Right ventricle myocardium inferior (tissue), 1 donor: Measurements from ENCODE around the gene MAGEF1. TPM values are rescaled to one million over a fixed set of nuclear protein-coding genes. Genes with fewer than 3 reads are reported as not detected.

Source experiments
- ATAC-seq: fragments of 200-7000 bp; cut with Tn5 transposase; one replicate; pipeline ENCODE4 v1.9.1; 2020; ENCODE audit warnings: mild to moderate bottlenecking, moderate library complexity
- DNase-seq: peaks from one replicate; pipeline ENCODE4 v3.0.0; 2021; ENCODE audit errors: missing footprints
- intact Hi-C: fragments of 100-400 bp; cut with DNase I; formaldehyde crosslinking; loops from one replicate; pipeline ENCODE4 v1.11.0; 2022
- total RNA-seq: library from RNA; stranded (reverse); fragmentation: NEBNext Ultra II Directional; extraction: Animal tissue kit (Norgen Biotek cat#: 25700); gene quantifications from one replicate; pipeline ENCODE4 v1.2.1, GENCODE V29; 2021
- donor health status: DM: no; HTN: yes; CAD: no; lungs with severe emphysema.

Gene MAGEF1
- total RNA-seq, 1 donor from 2014 or later, result 31.3 TPM

DNA sequence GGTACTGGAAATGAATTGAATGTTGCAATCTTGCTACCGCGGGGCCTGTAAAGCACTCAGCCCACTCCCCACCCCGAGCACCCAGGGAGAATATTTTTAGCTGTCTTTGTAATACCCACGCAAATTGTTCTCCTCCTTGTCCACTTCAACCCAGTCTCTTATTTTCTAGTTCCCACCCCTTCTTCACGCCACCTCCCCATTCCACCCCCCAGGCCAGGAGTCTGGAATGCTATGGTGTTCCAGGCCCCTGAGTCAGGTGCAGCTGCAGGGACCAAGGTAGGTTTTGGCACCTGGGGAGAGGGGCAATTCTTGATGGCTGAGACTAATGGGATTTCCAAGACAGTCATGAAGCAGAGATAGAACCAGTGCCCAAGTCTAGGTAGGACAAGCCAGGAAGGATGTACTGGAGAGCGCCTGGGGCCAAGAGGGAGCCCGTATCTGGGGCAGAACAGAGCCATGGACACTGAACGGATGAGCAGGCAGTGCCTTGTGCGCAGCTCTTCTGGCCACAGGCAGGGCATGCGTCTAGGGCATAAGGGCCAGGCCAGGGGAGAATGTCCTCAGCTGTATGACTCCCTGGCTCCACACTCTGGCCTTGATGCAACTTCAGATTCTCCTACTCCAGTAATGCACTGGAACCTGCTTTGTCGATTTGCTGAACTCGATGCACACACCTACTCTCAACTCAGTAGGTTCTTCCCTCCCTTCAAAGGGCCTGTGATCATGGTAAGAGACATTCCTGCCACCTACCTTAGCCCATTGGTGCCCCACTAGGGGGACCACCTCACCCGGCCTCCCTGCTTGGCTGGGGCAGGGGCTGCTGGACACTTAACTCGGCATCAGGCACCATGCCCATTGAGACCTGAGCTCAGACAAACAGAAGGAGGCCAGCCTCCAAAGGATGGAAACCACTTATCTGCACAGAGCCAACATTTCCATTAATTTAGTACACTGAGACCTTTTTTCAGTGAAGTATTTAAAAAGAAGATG lies 34.6 kb upstream of the MAGEF1 start:
- DNase-seq (no peak), ATAC-seq (no peak)
- intact Hi-C loops, result no loop called here

DNA sequence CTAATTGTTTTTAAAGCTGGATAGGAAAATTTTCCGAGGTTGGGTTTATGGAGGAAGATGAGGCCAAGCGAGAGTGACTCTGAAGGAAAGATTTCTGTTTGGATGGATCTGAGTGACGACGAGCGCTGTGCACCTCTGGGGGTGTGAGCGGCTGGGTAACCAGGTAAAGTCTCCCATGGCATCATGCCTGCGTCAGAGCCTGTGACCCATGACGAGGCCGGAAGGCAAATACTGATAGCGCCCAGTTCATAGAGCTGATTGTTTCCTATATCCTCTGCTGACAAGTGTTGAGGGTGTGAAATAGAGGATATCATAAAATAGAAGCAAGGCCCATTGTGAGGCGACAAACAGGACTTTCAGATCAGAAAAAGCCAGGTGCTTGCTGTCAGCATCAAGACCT lies 33.7 kb upstream of the MAGEF1 start:
- no peak for DNase-seq
- ATAC-seq, result no peak
- intact Hi-C loops, result no loop called here

DNA sequence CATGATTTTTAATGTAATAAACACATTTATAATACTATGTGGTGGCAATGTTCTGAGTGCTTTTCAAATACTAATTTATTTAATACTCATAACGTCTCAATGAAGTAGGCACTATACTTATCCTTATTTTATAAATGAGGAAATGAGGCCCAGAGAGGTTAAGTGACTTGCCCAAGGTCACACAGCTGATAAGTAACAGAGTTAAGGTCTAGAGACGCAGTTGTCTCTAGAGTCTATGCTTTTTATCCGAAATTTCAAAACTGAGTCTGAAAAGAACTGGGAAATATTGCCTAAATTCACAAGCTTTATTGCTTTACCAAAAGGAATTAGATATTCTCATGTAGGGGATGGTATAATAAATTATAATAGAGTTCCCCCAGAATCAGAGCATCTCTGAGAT lies 31.4 kb upstream of the MAGEF1 start:
- DNase-seq (no peak), ATAC-seq (no peak)
- intact Hi-C loops, result no loop called here

DNA sequence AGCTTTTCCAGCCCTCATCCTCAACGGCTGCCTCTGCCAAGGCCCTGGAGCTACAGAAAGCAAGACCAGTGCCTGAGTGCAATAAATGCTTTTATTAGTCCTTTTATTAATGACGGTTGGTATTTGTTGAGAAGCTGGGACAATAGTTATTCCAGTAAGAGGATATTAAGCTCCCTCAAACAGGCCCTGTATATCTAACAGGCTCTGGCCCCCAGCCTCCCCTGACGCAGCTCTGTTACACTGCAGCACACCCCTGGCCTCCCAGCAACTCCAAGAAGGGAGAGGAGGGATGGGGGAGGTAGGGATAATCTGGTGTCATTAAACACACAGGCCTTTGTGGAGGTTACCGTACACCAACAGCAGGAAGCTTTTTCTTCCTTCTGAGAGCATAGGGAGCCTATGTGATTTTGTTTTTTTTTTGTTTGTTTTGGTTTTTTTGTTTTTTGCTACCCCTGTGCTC lies 30.8 kb upstream of the MAGEF1 start:
- intact Hi-C loops, result no loop called here
- DNase-seq (no peak), ATAC-seq (no peak)

DNA sequence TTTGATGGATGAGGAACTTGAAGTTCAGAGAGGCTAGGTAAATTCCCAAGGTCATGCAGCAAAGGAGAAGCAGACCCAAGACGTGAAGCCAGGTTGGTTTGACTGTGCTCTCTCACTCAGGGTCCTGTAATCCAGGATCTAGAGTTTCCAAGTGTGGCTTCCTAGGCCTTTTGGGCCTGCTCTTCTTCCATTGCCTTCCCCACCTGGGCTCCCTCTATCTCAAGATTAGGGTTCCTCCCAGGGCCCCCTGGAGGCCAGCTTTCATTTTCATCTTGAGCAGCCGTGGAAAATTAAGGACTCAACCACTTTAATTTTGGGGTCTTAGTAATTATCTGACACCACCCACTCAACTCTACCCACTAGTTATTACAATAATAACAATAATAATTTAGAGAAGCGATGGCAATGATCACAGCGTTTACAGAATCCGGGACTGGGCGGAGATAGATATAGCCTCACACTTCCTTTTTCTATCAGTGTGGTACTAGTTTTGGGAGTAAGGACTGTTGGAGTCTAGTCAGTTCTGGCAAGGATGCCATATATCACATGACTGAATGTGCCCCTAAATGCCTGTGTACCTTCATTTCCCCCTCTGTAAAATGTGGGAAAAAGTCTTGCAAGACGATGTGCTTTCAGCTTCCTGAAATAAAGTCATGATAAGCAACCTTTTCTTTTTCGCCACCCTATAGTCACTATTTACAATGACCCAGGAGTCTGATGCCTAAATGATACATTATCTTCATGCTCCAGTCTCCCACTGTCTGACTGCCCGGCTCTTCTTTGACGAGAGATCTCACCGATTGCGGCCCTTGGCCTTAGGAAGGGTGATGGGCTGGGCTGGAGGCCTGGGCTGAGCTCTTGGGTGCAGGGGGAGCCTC lies 30.2 kb upstream of the MAGEF1 start:
- intact Hi-C loops, result no loop called here
- DNase-seq (no peak), ATAC-seq (no peak)

DNA sequence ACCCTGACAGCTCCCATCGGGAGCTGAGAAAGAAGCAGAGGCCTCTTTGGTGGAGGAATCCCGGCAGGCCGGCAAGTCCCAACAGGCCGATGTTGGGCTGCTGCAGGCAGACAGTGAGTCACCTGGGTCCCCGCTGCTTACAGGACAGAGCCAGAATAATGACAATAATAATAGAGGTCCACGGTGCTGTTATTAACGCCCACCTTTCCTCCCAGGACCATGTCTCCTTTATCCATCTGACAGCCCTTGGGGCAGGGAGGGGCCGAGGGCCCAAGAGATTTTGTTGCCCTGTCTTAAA lies 29.3 kb upstream of the MAGEF1 start:
- intact Hi-C loops, result no loop called here
- no peak for ATAC-seq
- no peak for DNase-seq

DNA sequence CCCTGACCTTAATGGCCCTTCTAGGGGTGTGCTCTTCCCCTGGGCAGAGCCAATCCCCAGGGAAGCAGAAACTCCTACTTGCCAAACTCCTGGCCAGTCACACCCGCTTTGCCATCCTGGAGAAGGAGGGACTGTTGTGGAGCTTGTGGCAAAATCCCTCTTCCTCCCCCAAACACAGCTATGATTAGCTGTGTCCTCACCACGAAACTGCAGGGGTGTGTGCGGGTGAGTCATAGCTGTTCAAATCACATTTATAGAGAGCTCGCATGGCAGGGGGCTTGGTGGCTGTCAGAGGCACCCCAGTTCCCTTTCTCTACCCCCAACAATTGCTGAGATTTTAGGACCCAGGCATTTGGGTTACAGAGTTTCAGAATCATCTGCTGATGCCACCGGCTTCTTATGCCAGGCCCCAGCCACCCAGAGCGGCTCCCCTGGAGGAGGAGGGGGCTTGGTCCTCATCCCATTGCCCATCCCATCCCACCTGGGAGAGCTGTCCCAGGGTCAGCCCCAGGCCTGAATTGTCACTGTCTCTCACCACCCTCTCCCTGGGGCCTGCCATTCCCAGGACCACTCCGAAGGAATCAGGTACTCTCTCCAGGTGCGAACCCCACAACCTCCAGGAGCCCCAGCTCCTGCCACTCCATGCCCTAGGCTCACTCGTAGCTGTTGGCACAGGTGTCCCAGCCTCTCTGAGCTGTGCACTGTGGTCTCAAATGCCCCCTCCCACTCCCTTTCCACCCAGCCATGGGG lies 28.8 kb upstream of the MAGEF1 start:
- ATAC-seq (no peak), DNase-seq (no peak)
- intact Hi-C loops, result no loop called here

DNA sequence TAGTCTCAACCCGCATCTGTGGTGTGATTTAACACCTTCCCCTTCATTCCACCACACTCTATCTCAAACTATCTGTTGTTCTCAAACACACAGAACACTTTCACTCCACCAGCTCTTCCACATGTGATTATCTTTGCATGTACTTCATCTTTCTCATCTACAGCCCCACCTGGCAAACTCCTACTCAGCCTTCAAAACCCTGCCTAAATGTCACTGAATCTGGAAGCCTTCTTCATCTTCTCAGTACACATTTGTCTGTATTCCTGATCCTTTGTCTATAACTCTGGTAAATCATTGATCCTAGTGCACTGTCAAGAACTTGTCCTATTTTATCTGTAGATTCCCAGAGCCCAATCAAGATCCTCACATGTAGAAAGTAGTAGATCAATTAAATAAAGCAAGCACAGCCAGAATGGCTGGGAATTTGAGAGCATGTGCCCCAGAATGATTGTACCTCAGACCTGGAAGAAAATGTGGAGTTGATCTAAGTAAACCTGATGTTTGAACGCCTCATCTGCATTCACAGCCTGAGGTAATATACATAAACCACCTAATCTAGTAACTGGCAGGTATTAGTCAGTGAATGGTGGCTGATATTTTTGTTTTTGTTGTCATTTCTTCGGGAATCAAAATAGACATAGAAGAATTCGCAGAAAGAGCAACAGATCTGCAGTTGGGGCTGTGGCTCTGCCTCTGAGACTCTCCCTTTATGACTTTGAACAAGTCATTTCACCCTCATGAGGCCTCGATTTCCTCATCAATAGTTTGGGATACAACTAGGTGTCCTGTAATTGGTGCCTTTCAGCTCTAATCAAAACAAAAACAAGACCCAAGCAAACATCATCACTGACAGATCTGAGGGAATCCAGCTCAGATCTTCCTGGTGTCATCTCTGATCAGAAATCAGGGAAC lies 28.0 kb upstream of the MAGEF1 start:
- DNase-seq (no peak), ATAC-seq (no peak)
- intact Hi-C loops, result no loop called here

DNA sequence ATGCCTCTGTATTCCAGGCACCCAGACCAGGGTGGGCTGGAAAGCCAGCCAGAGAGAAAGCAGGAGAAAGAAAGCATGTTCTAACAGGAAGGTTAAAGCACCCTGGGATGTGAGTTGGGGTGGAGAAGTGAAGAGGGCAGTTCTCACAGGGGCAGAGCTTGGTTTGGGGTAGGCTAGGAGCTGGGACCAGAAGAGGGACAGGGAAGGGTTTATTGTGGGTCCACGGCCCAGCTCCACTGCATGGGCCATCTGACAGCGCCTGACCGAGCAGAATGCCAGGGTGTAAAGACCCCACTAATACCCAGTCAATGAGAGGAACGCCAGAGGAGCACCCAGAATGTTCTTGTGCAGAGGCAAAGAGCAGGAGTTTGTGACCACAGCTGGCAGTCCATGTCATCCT lies 27.1 kb upstream of the MAGEF1 start:
- no peak for ATAC-seq
- intact Hi-C loops, result no loop called here
- no peak for DNase-seq

DNA sequence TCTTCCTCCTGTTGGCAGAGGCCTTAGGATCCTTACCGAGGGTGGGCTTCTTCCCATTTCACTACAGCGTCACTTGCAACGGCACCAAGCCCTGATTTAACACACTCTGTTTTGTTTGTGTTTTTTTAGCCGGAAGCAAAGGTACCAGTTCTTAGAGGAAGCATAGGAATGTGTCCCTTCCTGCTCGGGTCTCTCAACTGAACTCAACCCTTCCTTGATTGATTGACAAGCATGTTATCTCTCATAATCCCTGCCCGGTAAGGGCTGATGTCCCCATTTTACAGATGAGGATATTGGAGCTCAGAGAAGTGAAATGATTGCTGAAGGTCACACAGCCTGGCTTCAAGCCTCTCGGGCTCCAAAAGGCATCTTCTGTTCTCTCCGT lies 26.6 kb upstream of the MAGEF1 start:
- intact Hi-C loops, result no loop called here
- ATAC-seq, result no peak

DNA sequence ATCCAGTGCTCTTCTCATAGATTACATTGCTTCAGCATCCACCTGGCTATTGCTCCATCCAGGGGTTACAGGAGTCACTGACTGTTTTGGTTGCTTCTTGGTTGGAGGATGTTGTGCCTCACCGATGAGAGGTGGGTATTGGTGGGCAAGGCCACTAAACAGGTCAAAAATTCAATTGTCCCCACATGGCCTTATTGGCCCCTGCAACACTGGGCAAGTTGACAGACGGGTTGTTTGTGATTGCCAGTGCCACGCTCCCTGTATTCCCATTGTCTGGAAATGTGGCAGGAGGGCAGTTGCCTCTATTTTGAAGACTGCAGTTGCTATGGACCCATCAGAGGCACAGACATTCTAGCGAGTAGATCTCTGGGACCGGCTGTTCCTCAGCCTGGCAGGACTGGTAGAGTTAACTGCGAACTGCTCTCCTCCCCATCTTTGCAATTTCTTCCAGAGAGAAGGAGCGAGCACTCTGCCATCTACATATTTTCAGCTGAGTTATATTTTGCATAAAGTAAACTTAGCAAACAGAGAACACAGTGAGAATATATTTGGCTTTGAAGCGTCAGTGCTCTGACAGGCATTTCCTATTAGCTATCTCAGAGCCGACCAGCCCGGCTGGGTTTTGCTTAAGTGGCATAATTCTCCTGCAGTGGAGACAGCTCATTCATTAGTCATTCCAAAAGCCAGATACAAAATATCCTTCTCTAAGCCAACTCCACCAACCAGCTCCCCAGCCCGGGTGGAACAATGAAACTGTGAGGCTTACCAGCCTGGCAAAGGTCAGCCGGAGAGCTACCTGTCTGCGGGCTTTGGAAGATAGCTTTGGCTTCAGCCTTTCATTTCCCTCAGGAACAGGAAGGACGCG lies 26.0 kb upstream of the MAGEF1 start:
- intact Hi-C loops, result no loop called here
- no peak for DNase-seq
- no peak for ATAC-seq

More for the DNA sequence above, 26.6 kb upstream of the MAGEF1 start:
- DNase-seq, result no peak

DNA sequence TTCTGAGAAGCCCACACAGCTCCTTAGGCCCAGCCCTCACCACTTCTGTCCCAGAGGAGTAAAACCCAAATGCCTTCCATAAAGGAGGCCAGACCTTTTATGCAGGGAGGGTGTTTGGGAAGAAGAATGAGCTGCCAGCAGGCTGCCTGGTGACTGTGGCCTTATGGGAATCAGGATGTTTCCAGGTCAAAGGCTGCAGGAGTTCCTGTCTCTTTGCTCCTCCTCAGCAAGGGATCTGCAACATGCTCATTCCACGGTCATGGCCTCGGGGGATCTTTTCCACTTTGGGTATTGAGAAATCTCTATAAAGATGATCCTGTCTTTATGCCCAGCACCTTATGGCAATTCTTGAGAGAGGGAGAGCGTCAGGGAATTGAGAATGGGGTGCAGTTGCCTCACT lies 25.2 kb upstream of the MAGEF1 start:
- no peak for ATAC-seq
- DNase-seq, result no peak
- intact Hi-C loops, result no loop called here

DNA sequence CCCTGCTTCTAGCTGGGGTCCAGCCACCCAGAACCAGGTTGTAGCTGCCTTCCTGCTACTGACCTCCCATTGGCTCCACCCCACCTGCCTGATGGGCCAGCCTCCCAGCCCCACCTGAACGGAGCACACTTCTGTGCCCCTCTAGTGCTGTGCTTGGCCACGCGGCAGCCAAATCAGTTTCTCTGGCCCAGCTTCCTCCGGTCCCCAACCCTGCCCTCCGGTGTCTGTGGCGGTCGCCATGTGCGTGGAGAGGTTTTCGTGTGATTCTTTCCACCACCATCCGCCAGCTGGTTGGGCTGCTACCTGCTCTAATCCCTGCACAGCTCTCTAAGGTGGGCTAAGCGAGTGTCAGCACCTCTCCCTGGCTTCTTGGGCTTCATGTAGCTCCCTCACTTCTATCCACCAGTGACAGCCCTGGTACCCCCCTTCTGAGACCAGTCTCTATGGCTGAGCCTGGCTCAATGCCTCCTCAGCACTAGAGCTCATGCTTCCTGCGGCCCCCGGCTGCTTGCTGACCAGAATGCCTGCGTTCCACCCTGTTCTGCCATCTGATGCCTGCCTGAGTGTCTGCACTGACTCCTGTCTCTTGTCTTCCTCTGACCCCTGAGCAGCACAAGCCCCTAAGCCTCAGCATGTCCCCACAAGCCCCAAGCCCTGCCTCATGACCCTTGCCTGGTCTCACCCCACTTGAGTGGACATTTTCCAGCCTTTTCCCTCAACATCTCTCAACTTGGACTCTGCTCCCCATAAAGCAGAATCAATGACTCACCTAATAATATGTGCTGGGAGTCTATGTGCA lies 23.2 kb upstream of the MAGEF1 start:
- ATAC-seq (no peak), DNase-seq (no peak)
- intact Hi-C loops, result no loop called here

DNA sequence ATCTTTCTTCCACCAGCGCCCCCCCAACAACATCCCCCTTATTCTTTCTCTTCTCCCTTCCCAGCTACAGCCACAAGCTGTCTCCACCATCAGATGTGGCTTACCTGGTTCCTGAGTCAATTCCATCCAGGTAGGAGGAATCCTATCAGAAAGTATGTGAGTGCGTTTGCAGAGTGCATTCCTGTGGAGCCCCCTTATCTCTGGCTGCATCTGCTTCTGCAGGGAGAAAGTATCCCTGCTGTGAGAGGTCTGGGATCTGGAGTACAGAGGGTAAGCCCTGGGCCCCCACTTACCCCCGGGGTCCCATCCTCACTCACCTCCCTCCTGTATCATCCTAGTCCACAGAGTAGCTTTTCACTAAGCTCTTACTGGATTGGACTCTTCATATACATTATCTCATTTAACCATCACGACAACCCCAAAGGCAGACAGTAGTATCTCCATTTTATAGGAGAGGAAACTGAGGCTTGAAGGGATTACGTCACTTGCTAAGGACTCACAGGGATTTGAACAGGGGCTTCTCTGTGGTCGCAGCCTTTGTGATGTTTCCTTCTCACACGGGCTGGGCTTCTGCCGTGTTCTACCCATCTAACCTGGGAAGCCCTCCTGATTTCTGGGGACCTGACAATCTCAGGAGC lies 22.2 kb upstream of the MAGEF1 start:
- intact Hi-C loops, result no loop called here
- DNase-seq (no peak), ATAC-seq (no peak)

DNA sequence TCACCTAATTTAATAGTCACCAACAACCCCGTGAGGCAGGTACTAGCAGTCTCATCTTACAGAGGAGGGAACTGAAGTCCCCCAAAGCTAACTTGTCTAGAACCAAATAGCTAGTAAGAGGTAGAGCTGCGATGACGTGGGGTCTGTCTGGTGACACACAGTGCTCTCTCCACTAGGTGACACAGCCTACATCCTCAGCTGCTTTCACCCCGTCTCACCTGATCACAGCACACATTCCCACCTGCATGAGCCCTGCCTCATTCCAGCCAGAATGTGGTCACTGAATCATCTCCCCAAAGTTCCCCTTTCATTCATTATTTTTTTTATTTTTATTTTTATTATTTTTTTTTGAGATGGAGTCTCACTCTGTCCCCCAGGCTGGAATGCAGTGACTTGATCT lies 21.3 kb upstream of the MAGEF1 start:
- DNase-seq, result no peak
- intact Hi-C loops, result no loop called here
- ATAC-seq, result no peak
